ENCODE results near the gene NXT1. TPM values are rescaled to one million over a fixed set of nuclear protein-coding genes. Genes with fewer than 3 reads are reported as not detected.

The NXT1 gene
- total and polyA plus RNA-seq, 2 experiments from 2014 or later = 30.2 to 34.4 TPM

DNA sequence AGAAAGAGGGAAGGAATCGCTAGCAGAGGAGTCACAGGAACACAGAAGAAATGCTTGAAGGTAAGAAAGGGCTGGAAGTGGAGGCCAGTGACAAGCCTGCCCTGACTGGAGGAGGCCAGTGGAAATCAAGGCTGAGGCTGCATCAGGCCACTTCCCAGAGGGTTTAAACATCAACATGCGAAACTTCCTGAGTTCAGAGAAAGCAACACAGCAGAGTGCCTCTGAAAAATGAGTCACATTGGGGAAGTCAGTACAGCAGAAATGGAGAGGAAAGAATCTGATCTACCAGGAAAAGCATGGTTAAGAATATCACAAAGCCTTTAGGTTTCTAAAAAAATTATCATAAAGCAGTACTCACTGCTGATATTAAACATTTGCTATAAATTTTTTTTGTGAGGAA lies 47.4 kb downstream of the NXT1 start:
- ATAC-seq = no peak
- peak overlapping the region; percentile 26 for H3K27ac Mint-ChIP-seq
- H3F3A ChIP-seq (replicated peaks; ENCODE audit: low read depth) = no peaks in the 10 kb centered on the region
- no peak overlapping the region for H2AFZ ChIP-seq
- peaks cover 26% of the 10 kb centered on the region for H3K36me3 Mint-ChIP-seq (ENCODE audit: low read depth)
- H4K20me1 ChIP-seq (replicated peaks; ENCODE audit: insufficient read depth) = peaks cover 28% of the 10 kb centered on the region
- TF ChIP-seq ZNF114 (CRISPR knock-in tag; IDR thresholded peaks at IDR 0.05) = no peak
- no peak for TF ChIP-seq ZNF331 (CRISPR knock-in tag; IDR thresholded peaks at IDR 0.05; ENCODE audit: low read depth)
- H3K27ac ChIP-seq (ENCODE audit: low read depth) = 0 out of 2 replicates have a peak overlapping the region, but pooled peaks have one; percentile 26
- no peak overlapping the region for H3K4me3 ChIP-seq
- peaks cover 8% of the 10 kb centered on the region; the same call in 1 of the 2 replicates for H3K36me3 ChIP-seq (ENCODE audit: insufficient read depth)
- no peak overlapping the region for H3K4me3 Mint-ChIP-seq
- no peaks in the 10 kb centered on the region for H3K27me3 ChIP-seq (ENCODE audit: insufficient read depth)
- no peaks in the 10 kb centered on the region for H3K9me2 ChIP-seq (ENCODE audit: insufficient read depth)
- H3K4me2 ChIP-seq = no peak overlapping the region
- peaks cover 4% of the 10 kb centered on the region for H3K27me3 Mint-ChIP-seq (ENCODE audit: insufficient read depth, low read depth, poor library complexity)
- peaks cover 30% of the 10 kb centered on the region for H3K79me2 ChIP-seq (replicated peaks; ENCODE audit: insufficient read depth)
- no peaks in the 10 kb centered on the region for H3K9me3 Mint-ChIP-seq
- H3K4me1 Mint-ChIP-seq = peaks cover 17% of the 10 kb centered on the region
- DNase-seq (ENCODE audit: low spot score) = no peak
- no peaks in the 10 kb centered on the region for H3K4me1 ChIP-seq (ENCODE audit: insufficient read depth)

DNA sequence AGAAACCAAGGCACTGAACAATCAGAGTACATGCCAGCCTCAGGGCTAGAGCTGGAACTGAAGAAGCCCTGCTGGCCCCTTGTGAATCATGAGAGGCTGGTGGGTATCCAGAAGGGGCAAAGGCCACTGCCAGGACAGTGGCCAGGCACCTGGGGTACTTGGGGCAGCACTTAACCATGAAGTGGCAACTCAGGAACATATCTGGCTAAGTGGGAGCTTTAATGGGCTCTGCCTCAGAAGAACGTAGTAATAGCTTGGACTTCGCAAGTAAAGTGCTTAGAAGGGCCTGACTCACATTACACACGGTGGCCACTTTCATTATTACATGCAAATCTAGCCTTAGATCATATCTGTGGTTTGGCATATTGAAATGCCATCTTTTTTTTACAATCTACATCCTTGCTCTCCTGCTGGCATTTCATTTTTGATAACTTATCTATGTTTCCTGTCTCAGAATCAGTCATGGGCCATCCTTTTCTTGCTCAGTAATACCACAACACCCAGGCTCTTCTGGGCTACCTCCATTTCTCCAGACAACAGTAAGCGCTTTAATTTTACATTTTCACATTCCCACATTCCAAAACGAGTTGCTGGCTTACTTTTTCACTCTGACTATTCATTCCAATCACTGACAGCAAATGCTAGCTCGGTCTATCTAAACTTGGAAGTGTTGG lies 49.1 kb downstream of the NXT1 start:
- no peak for ATAC-seq
- peaks cover 5% of the 10 kb centered on the region for H3K4me1 Mint-ChIP-seq
- Histone ChIP-seq H3K27me3 (ENCODE audit: insufficient read depth) (no peaks in the 10 kb centered on the region), H3K4me3 (no peak overlapping the region), H4K20me1 (replicated peaks; ENCODE audit: insufficient read depth) (peaks cover 44% of the 10 kb centered on the region), H3K9me2 (ENCODE audit: insufficient read depth) (no peaks in the 10 kb centered on the region), H2AFZ (no peak overlapping the region), H3K4me1 (ENCODE audit: insufficient read depth) (no peaks in the 10 kb centered on the region), H3K79me2 (replicated peaks; ENCODE audit: insufficient read depth) (peaks cover 43% of the 10 kb centered on the region), H3F3A (replicated peaks; ENCODE audit: low read depth) (no peaks in the 10 kb centered on the region), H3K27ac (ENCODE audit: low read depth) (no peak overlapping the region), H3K4me2 (no peak overlapping the region), H3K36me3 (ENCODE audit: insufficient read depth) (peaks cover 4% of the 10 kb centered on the region; the same call in 1 of the 2 replicates)
- H3K36me3 Mint-ChIP-seq (ENCODE audit: low read depth) = peaks cover 9% of the 10 kb centered on the region; the same call in 2 of the 3 replicates
- H3K9me3 Mint-ChIP-seq = no peaks in the 10 kb centered on the region
- H3K4me3 Mint-ChIP-seq = no peak overlapping the region
- no peak overlapping the region for H3K27ac Mint-ChIP-seq
- no peak for TF ChIP-seq ZNF331 (CRISPR knock-in tag; IDR thresholded peaks at IDR 0.05; ENCODE audit: low read depth)
- TF ChIP-seq, protein P1, sequence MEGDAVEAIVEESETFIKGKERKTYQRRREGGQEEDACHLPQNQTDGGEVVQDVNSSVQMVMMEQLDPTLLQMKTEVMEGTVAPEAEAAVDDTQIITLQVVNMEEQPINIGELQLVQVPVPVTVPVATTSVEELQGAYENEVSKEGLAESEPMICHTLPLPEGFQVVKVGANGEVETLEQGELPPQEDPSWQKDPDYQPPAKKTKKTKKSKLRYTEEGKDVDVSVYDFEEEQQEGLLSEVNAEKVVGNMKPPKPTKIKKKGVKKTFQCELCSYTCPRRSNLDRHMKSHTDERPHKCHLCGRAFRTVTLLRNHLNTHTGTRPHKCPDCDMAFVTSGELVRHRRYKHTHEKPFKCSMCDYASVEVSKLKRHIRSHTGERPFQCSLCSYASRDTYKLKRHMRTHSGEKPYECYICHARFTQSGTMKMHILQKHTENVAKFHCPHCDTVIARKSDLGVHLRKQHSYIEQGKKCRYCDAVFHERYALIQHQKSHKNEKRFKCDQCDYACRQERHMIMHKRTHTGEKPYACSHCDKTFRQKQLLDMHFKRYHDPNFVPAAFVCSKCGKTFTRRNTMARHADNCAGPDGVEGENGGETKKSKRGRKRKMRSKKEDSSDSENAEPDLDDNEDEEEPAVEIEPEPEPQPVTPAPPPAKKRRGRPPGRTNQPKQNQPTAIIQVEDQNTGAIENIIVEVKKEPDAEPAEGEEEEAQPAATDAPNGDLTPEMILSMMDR (conservative IDR thresholded peaks at IDR 0.05; ENCODE audit: low read depth in 2 of 2) = no peak
- H3K27me3 Mint-ChIP-seq (ENCODE audit: insufficient read depth, low read depth, poor library complexity) = peaks cover 2% of the 10 kb centered on the region
- no peak for DNase-seq (ENCODE audit: low spot score)

DNA sequence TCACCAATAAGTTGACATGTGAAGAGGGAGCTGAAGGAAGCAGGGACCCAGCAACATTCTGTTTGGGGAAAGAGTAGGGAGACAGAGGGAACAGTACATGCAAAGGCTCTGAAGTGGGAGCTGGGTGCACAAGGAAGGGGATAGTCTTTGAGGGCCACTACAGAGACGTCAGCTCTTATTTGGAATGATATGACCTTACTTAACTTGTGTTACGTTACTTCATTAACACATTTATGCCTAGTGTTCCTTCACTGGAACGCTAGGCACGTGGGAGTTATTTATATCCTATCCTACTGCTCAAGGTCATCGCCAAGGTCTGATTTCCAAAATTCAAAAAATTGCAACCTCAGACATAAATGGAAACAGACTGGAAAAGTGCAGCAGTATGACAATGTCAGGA lies 50.5 kb downstream of the NXT1 start:
- no peaks in the 10 kb centered on the region for H3K27me3 ChIP-seq (ENCODE audit: insufficient read depth)
- Mint-ChIP-seq H3K4me1 (peaks cover 5% of the 10 kb centered on the region), H3K27me3 (ENCODE audit: insufficient read depth, low read depth, poor library complexity) (peaks cover 2% of the 10 kb centered on the region), H3K4me3 (no peak overlapping the region), H3K36me3 (ENCODE audit: low read depth) (peaks cover 3% of the 10 kb centered on the region; the same call in 2 of the 3 replicates), H3K27ac (no peak overlapping the region), H3K9me3 (no peaks in the 10 kb centered on the region)
- no peak overlapping the region for H3K4me3 ChIP-seq
- DNase-seq (ENCODE audit: low spot score) (no peak), ATAC-seq (no peak)
- no peak overlapping the region for H2AFZ ChIP-seq
- no peak overlapping the region for H3K4me2 ChIP-seq
- no peak overlapping the region for H3K27ac ChIP-seq (ENCODE audit: low read depth)
- H4K20me1 ChIP-seq (replicated peaks; ENCODE audit: insufficient read depth) = peaks cover 53% of the 10 kb centered on the region
- no peaks in the 10 kb centered on the region for H3K9me2 ChIP-seq (ENCODE audit: insufficient read depth)
- H3K36me3 ChIP-seq (ENCODE audit: insufficient read depth) = no peaks in the 10 kb centered on the region
- no peaks in the 10 kb centered on the region for H3F3A ChIP-seq (replicated peaks; ENCODE audit: low read depth)
- H3K79me2 ChIP-seq (replicated peaks; ENCODE audit: insufficient read depth) = peaks cover 54% of the 10 kb centered on the region
- no peaks in the 10 kb centered on the region for H3K4me1 ChIP-seq (ENCODE audit: insufficient read depth)
- TF ChIP-seq POLR2AphosphoS5 (IDR thresholded peaks at IDR 0.05; ENCODE audit: low read depth) = no peak
- TF ChIP-seq NANOG (IDR thresholded peaks at IDR 0.05; ENCODE audit: borderline replicate concordance) = no peak
- TF ChIP-seq, protein P2, sequence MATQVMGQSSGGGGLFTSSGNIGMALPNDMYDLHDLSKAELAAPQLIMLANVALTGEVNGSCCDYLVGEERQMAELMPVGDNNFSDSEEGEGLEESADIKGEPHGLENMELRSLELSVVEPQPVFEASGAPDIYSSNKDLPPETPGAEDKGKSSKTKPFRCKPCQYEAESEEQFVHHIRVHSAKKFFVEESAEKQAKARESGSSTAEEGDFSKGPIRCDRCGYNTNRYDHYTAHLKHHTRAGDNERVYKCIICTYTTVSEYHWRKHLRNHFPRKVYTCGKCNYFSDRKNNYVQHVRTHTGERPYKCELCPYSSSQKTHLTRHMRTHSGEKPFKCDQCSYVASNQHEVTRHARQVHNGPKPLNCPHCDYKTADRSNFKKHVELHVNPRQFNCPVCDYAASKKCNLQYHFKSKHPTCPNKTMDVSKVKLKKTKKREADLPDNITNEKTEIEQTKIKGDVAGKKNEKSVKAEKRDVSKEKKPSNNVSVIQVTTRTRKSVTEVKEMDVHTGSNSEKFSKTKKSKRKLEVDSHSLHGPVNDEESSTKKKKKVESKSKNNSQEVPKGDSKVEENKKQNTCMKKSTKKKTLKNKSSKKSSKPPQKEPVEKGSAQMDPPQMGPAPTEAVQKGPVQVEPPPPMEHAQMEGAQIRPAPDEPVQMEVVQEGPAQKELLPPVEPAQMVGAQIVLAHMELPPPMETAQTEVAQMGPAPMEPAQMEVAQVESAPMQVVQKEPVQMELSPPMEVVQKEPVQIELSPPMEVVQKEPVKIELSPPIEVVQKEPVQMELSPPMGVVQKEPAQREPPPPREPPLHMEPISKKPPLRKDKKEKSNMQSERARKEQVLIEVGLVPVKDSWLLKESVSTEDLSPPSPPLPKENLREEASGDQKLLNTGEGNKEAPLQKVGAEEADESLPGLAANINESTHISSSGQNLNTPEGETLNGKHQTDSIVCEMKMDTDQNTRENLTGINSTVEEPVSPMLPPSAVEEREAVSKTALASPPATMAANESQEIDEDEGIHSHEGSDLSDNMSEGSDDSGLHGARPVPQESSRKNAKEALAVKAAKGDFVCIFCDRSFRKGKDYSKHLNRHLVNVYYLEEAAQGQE (IDR thresholded peaks at IDR 0.05; ENCODE audit: unreplicated experiment) = no peak
- no peak for TF ChIP-seq JUNB (IDR thresholded peaks at IDR 0.05; ENCODE audit: unreplicated experiment)
- TF ChIP-seq, protein P1 (conservative IDR thresholded peaks at IDR 0.05; ENCODE audit: low read depth in 2 of 2) = no peak
- TF ChIP-seq CREB1 (CRISPR knock-in tag; IDR thresholded peaks at IDR 0.05; ENCODE audit: low read depth) = no peak
- TF ChIP-seq, protein P3, sequence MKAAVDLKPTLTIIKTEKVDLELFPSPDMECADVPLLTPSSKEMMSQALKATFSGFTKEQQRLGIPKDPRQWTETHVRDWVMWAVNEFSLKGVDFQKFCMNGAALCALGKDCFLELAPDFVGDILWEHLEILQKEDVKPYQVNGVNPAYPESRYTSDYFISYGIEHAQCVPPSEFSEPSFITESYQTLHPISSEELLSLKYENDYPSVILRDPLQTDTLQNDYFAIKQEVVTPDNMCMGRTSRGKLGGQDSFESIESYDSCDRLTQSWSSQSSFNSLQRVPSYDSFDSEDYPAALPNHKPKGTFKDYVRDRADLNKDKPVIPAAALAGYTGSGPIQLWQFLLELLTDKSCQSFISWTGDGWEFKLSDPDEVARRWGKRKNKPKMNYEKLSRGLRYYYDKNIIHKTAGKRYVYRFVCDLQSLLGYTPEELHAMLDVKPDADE (IDR thresholded peaks at IDR 0.05) = no peak
- no peak for TF ChIP-seq ZNF331 (CRISPR knock-in tag; IDR thresholded peaks at IDR 0.05; ENCODE audit: low read depth)

Data from GM23338 (cell line).